CD8-positive, alpha-beta memory T cell (primary cell): ENCODE data around the gene TSPEAR. TPM values are rescaled to one million over a fixed set of nuclear protein-coding genes. Genes with fewer than 3 reads are reported as not detected.

Source experiments
- CTCF ChIA-PET: fragments of 350-600 bp; sonication (Branson Sonifier 250); formaldehyde crosslinking; loops from one replicate; lab custom pipeline; 2021; ENCODE audit warnings: antibody characterized with exemption; lab: Charles Lee
- POLR2A ChIA-PET: fragments of 350-600 bp; sonication (Branson Sonifier 250); formaldehyde crosslinking; loops from one replicate; lab custom pipeline; 2021; ENCODE audit warnings: antibody characterized with exemption; lab: Charles Lee
- DNase-seq, 5 donors: peaks; one replicate each; pipeline versions ENCODE4 v3.0.0 to v3.0.0-alpha.2; 2020 to 2022; ENCODE audit warnings: mixed read lengths in 1 of 5
- H3K27ac ChIP-seq: one replicate; pipeline ENCODE4 v1.7.0; 2013; ENCODE audit warnings: low read depth, mild to moderate bottlenecking, low read length, moderate library complexity
- H3K27me3 ChIP-seq: 2 replicates; pipeline ENCODE4 v1.7.0; 2013; ENCODE audit warnings: low read length, mild to moderate bottlenecking; ENCODE audit not compliant: insufficient read depth, poor library complexity, severe bottlenecking
- H3K36me3 ChIP-seq: 2 replicates; pipeline ENCODE4 v1.7.0; 2013; ENCODE audit warnings: mild to moderate bottlenecking, low read length, moderate library complexity; ENCODE audit not compliant: insufficient read depth
- H3K4me1 ChIP-seq: 2 replicates; pipeline ENCODE4 v1.7.0; 2013; ENCODE audit warnings: mild to moderate bottlenecking, low read length, moderate library complexity; ENCODE audit not compliant: insufficient read depth
- H3K4me3 ChIP-seq: 2 replicates; pipeline ENCODE4 v1.7.0; 2013; ENCODE audit warnings: mild to moderate bottlenecking, low read length
- H3K9me3 ChIP-seq: 2 replicates; pipeline ENCODE4 v1.7.0; 2013; ENCODE audit warnings: mild to moderate bottlenecking, low read length
- H3K27ac Mint-ChIP-seq, 8 donors: one replicate each; pipeline ENCODE4 v1.8.0; 2020 to 2021; ENCODE audit warnings: mixed read lengths in 8 of 8, mild to moderate bottlenecking in 6 of 8, inconsistent platforms in 3 of 8, moderate library complexity in 3 of 8
- H3K27me3 Mint-ChIP-seq, 2 donors: one replicate each; pipeline ENCODE4 v1.8.0; 2020 to 2021; ENCODE audit warnings: mixed read lengths in 2 of 2, mild to moderate bottlenecking in 1 of 2, moderate library complexity in 1 of 2
- H3K36me3 Mint-ChIP-seq, 3 donors: one replicate each; pipeline ENCODE4 v1.8.0; 2020 to 2021; ENCODE audit warnings: mixed read lengths in 3 of 3, inconsistent platforms in 1 of 3, mild to moderate bottlenecking in 1 of 3
- H3K4me1 Mint-ChIP-seq, 3 donors: one replicate each; pipeline ENCODE4 v1.8.0; 2020 to 2021; ENCODE audit warnings: mixed read lengths in 3 of 3, inconsistent platforms in 1 of 3, mild to moderate bottlenecking in 1 of 3
- H3K4me3 Mint-ChIP-seq, 7 donors: one replicate each; pipeline ENCODE4 v1.8.0; 2020 to 2021; ENCODE audit warnings: mixed read lengths in 7 of 7, mild to moderate bottlenecking in 6 of 7, moderate library complexity in 4 of 7, inconsistent platforms in 2 of 7
- H3K9me3 Mint-ChIP-seq, 5 donors: one replicate each; pipeline ENCODE4 v1.8.0; 2020 to 2022; ENCODE audit warnings: mixed read lengths in 5 of 5, mild to moderate bottlenecking in 3 of 5, moderate library complexity in 2 of 5, inconsistent platforms in 1 of 5
- polyA plus RNA-seq: library from polyadenylated mRNA; unstranded; fragments of 300-500 nt; fragmentation: Illumina TruSeq; gene quantifications from one replicate; pipeline ENCODE4 v1.2.3, GENCODE V29; 2021
- total RNA-seq, 2 experiments: library from RNA; stranded (reverse); gene quantifications; one replicate each; pipeline ENCODE4 v1.2.3, GENCODE V29; 2021

TSPEAR gene
- total and polyA plus RNA-seq, 3 experiments from 2014 or later: 0.05 TPM; not detected in 2

DNA sequence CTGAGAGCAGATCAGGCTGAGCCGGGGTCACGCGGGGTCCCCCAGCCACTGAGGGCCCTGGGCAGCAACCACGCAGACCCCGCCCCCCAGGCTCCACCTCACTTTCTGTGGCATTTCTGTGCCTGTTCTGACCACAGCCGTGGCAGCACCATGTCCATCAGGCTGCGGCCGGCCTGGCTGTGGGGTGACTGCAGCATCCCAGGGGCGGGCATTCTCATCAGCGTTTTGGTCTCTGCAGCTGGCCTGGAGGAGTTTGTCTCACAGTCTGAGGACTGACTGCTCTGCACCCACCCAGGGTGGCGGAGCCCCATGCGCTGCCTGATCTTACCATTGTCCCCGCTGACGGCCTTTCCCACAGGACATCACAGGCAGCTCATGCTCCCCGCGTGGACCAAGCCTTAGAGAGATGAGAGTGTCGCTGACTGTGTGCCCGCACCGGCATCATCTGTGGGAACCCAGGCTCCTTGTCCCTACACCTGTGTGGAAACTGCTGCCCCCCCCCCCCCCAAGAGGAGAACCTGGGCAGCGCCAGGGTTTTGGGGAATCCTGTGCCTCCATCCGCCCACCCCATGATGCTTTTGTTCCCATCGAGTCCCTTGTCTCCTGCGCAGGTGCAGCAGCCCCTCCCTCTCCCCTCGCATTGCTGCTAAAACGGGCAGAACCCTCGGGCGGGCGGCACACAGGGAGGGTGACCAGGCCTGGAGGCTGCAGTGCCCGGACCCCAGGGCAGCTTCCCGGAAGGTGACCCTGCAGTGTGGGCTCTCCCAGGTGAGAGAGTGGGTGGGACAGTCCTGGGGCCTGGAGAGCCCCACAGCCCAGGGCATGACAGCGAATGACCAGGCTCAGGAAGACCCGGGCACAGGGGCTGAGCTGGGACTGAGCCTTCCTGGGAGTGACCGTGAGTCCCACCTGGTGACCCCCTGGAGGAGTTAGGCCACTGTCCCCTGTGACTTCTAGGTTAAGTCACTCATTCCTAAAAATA is 173.2 kb downstream of the TSPEAR start:
- H3K4me1 ChIP-seq: no peaks in the 10 kb centered on the region
- Mint-ChIP-seq H3K36me3 (peaks cover 0 to 5% (median 0%) of the 10 kb centered on the region in 3 donors), H3K4me3 (no peak overlapping the region), H3K9me3 (peaks cover 0 to 5% (median 0%) of the 10 kb centered on the region in 5 donors), H3K4me1 (no peaks in the 10 kb centered on the region), H3K27ac (peak overlapping the region in 2 of 8 donors; percentile 46 to 68), H3K27me3 (peaks cover 2 to 9% of the 10 kb centered on the region in 2 donors)
- ChIA-PET CTCF (interaction anchor here (1.0 kb wide), 1 partner anchor 28 kb away, joined by 4 read pairs; no protein-coding TSS in a partner anchor), POLR2A (no interaction called here)
- H3K4me3 ChIP-seq: no peak overlapping the region
- no peaks in the 10 kb centered on the region for H3K9me3 ChIP-seq
- H3K27ac ChIP-seq: no peak overlapping the region
- H3K36me3 ChIP-seq: no peaks in the 10 kb centered on the region
- H3K27me3 ChIP-seq: no peaks in the 10 kb centered on the region
- DNase-seq: no peak

- H3K27ac Mint-ChIP-seq: no peak overlapping the region
- POLR2A ChIA-PET: no interaction called here
- H3K9me3 Mint-ChIP-seq: no peaks in the 10 kb centered on the region
- H3K36me3 Mint-ChIP-seq: peaks cover 0 to 5% (median 0%) of the 10 kb centered on the region in 3 donors
- H3K9me3 ChIP-seq: no peaks in the 10 kb centered on the region
- no peak overlapping the region for H3K4me3 Mint-ChIP-seq
- H3K36me3 ChIP-seq: no peaks in the 10 kb centered on the region
- CTCF ChIA-PET: interaction anchor here (1.0 to 2.0 kb wide), 3 partner anchors 11 to 257 kb away, joined by 3 to 6 read pairs (median 4); no protein-coding TSS in a partner anchor
- H3K27me3 ChIP-seq: no peaks in the 10 kb centered on the region
- H3K27me3 Mint-ChIP-seq: peaks cover under 1 to 12% of the 10 kb centered on the region in 2 donors
- no peak overlapping the region for H3K4me3 ChIP-seq
- H3K4me1 Mint-ChIP-seq: no peaks in the 10 kb centered on the region
- H3K27ac ChIP-seq: no peak overlapping the region
- H3K4me1 ChIP-seq: no peaks in the 10 kb centered on the region
- no peak for DNase-seq
These were observed 175.4 kb downstream of the TSPEAR start for GRCh38 chr21:44535963-44536362.

DNA sequence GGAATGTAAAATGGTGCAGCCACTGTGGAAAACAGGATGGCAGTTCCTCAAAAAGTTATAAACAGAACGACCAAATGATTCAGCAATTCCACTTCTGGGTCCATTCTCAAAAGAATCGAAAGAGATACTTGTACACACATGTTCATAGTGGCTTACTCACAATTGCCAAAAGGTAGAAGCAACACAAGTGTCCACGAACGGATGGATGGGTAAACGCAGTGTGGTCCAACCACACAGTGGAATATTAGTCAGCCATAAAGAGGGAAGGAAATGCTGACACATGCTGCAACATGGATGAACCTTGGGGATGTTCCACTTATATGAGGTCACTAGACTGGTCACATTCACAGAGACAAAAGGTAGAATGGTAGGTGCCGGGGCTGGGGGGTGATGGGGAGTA is 176.7 kb downstream of the TSPEAR start:
- DNase-seq: no peak
- POLR2A ChIA-PET: no interaction called here
- H3K27ac ChIP-seq: no peak overlapping the region
- H3K4me1 Mint-ChIP-seq: no peaks in the 10 kb centered on the region
- CTCF ChIA-PET: no interaction called here
- no peak overlapping the region for H3K4me3 Mint-ChIP-seq
- no peaks in the 10 kb centered on the region for H3K36me3 ChIP-seq
- no peaks in the 10 kb centered on the region for H3K27me3 ChIP-seq
- no peaks in the 10 kb centered on the region for H3K4me1 ChIP-seq
- H3K36me3 Mint-ChIP-seq: peaks cover 0 to 5% (median 0%) of the 10 kb centered on the region in 3 donors
- H3K9me3 ChIP-seq: no peaks in the 10 kb centered on the region
- H3K9me3 Mint-ChIP-seq: no peaks in the 10 kb centered on the region
- H3K27me3 Mint-ChIP-seq: peaks cover 0 to 19% of the 10 kb centered on the region in 2 donors
- no peak overlapping the region for H3K27ac Mint-ChIP-seq
- H3K4me3 ChIP-seq: no peak overlapping the region

- ChIA-PET POLR2A (no interaction called here), CTCF (no interaction called here)
- Histone ChIP-seq H3K27ac (no peak overlapping the region), H3K36me3 (no peaks in the 10 kb centered on the region), H3K4me1 (no peaks in the 10 kb centered on the region), H3K4me3 (no peak overlapping the region), H3K9me3 (no peaks in the 10 kb centered on the region), H3K27me3 (no peaks in the 10 kb centered on the region)
- Mint-ChIP-seq H3K4me3 (no peak overlapping the region), H3K27ac (no peak overlapping the region), H3K36me3 (peaks cover 0 to 5% (median 0%) of the 10 kb centered on the region in 3 donors), H3K4me1 (no peaks in the 10 kb centered on the region), H3K9me3 (no peaks in the 10 kb centered on the region), H3K27me3 (peaks cover 0 to 19% of the 10 kb centered on the region in 2 donors)
- DNase-seq: no peak
These were observed 177.3 kb downstream of the TSPEAR start for GRCh38 chr21:44533891-44534627.

DNA sequence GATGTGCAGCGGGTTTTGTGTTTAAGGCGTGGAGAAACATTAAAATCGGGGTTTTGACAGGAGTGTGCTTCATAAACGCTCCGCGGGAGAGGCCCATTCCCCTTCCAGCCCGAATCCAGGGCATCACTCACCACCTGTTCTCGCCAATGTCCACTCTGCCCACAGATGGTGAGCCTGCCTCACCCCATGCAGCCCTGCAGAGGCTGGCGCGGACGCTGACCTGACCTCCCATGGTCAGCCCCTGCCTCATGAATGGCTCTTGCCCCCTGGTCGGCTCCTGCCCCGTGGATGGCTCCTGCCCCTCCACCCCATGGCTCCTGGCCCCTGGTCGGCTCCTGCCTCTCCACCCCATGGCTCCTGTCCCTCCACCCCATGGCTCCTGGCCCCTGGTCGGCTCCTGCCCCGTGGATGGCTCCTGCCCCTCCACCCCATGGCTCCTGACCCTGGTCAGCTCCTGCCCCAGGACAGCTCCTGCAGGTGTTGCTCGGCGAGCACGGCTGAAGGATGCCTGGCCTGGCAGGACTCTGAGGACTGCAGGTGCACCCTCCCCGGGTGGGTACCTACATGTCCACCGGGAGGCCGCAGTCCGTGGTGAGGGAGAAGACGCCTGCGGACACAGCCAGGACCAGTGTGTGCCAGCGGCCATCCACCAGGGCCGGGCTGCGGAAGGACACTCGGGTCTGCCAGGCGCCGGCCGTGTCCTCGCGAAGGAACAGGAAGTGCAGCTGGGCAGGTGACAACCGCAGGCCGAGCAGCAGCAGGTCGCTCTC is 178.1 kb downstream of the TSPEAR start:
- H3K9me3 Mint-ChIP-seq: no peaks in the 10 kb centered on the region
- ChIA-PET POLR2A (no interaction called here), CTCF (no interaction called here)
- H3K4me3 ChIP-seq: no peak overlapping the region
- no peaks in the 10 kb centered on the region for H3K36me3 ChIP-seq
- no peak overlapping the region for H3K4me3 Mint-ChIP-seq
- H3K27ac ChIP-seq: no peak overlapping the region
- peak overlapping the region in 1 of 8 donors; percentile 60 for H3K27ac Mint-ChIP-seq
- H3K4me1 Mint-ChIP-seq: no peaks in the 10 kb centered on the region
- H3K9me3 ChIP-seq: no peaks in the 10 kb centered on the region
- peaks cover 0 to 5% (median 0%) of the 10 kb centered on the region in 3 donors for H3K36me3 Mint-ChIP-seq
- H3K27me3 ChIP-seq: no peaks in the 10 kb centered on the region
- peaks cover 0 to 19% of the 10 kb centered on the region in 2 donors for H3K27me3 Mint-ChIP-seq
- H3K4me1 ChIP-seq: no peaks in the 10 kb centered on the region
- no peak for DNase-seq

DNA sequence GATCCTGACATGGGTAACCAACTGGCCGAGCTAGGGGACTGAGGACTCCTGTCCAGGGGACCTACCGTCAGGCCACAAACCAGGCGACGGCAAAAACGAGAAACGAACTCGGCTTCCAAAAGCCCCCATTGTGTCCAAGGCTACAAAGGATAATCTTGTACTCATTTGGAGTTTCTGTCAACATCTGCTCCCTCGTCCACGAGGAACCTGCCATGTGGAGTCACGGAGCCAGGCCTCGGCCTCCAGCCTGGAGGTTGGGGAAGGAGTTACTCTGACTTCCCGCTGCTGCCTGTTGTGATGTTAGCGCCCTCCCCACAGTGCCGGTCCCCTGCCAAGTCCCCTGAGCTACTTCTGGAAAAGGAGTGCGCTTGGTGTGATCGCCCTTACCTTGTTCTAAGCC is 178.7 kb downstream of the TSPEAR start:
- Mint-ChIP-seq H3K4me1 (no peaks in the 10 kb centered on the region), H3K9me3 (no peaks in the 10 kb centered on the region), H3K27ac (no peak overlapping the region), H3K4me3 (no peak overlapping the region), H3K36me3 (peaks cover 0 to 5% (median 0%) of the 10 kb centered on the region in 3 donors), H3K27me3 (peaks cover 1 to 19% of the 10 kb centered on the region in 2 donors)
- ChIA-PET POLR2A (no interaction called here), CTCF (no interaction called here)
- no peak overlapping the region for H3K4me3 ChIP-seq
- no peak for DNase-seq
- H3K9me3 ChIP-seq: no peaks in the 10 kb centered on the region
- H3K4me1 ChIP-seq: no peaks in the 10 kb centered on the region
- no peaks in the 10 kb centered on the region for H3K36me3 ChIP-seq
- H3K27ac ChIP-seq: no peak overlapping the region
- H3K27me3 ChIP-seq: no peaks in the 10 kb centered on the region

DNA sequence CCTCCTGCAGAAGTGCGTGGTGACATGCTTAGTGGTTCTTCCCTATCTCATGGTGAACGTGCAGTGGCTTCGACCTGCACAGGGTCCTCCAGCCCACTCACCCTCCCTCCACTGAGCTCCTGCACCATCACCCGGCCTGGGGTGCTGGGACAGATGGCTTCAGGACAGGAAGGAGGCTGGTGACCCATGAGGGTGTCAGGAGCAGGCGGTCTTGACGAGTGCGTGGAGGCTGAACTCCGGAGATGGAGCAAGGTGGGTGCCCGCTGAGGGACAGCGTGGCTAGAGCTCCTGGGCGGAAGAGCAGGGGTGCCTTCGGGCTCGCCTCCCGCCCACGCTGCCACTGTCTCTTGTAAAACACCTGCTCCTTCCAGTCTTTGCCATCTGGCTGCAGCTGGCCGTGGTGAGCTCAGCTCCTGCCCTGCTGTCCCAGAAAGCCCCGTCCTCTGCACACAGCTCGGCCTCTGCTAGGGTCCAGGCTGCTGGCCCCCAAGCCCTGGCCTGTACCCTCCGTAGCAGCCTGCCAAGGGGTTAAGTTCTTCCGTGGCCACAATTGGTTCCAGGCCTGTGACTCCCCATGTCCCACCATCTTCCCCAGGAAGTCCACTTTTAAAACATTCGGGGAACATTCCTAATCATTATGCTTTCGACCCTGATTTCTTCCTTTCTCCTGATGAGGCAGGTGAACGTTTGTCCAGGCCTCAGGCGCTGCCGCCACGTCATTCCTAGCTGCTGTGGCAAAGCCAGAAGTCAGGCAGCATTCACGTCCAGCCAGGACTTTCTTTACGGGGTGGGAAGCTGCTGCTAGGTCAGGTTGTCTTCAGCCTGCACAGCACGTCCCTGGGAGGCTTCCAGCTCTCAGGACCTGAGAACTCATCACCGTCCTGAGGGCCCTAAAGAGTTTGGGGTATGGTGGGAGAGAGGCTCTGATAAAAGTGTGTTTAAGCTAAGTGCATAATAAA is 179.5 kb downstream of the TSPEAR start:
- Mint-ChIP-seq H3K36me3 (no peaks in the 10 kb centered on the region), H3K9me3 (no peaks in the 10 kb centered on the region), H3K27me3 (peaks cover 1 to 12% of the 10 kb centered on the region in 2 donors), H3K4me1 (no peaks in the 10 kb centered on the region), H3K27ac (peak overlapping the region in 1 of 8 donors; percentile 50), H3K4me3 (no peak overlapping the region)
- CTCF ChIA-PET: no interaction called here
- Histone ChIP-seq H3K36me3 (no peaks in the 10 kb centered on the region), H3K9me3 (no peaks in the 10 kb centered on the region), H3K27me3 (no peaks in the 10 kb centered on the region), H3K27ac (no peak overlapping the region), H3K4me3 (no peak overlapping the region), H3K4me1 (no peaks in the 10 kb centered on the region)
- POLR2A ChIA-PET: no interaction called here
- DNase-seq: no peak
